NCI-H460 (cell line): ENCODE data around the gene CDY1B. TPM values are rescaled to one million over a fixed set of nuclear protein-coding genes. Genes with fewer than 3 reads are reported as not detected.
"Not testable (repeated sequence)": the region's sequence is repeated elsewhere in the genome, so short reads cannot be mapped to it uniquely, and the experiment has no call there.

ENCODE experiments used
- DNase-seq: peaks from one replicate; pipeline ENCODE4 v3.0.0-alpha.2; 2016; ENCODE audit warnings: low read depth; ENCODE audit errors: extremely low read depth
- polyA plus RNA-seq: library from polyadenylated mRNA; depleted of rRNA; stranded (reverse); fragments of >200 nt; gene quantifications from 2 replicates; pipeline ENCODE4 v1.2.3, GENCODE V29; 2014; cell fraction: nucleus; rRNA removed
- total RNA-seq: library from RNA; depleted of rRNA; stranded (reverse); fragments of >200 nt; shearing (Covaris generic); gene quantifications from 2 replicates; pipeline ENCODE4 v1.2.3, GENCODE V29; 2014; rRNA removed

The CDY1B gene
- total RNA-seq: not detected in 2 replicates
- polyA plus RNA-seq: not detected in 2 replicates

GRCh38 chrY:24047919-24048318 is at the start of gene CDY1B:
Gene CDY1B (minus strand): TSS chrY:24048019. CDS start chrY:24047688, 331 bp downstream.
- not testable (repeated sequence) for DNase-seq

GRCh38 chrY:24049525-24049924 is 1.7 kb upstream of the CDY1B start:
- not testable (repeated sequence) for DNase-seq

DNA sequence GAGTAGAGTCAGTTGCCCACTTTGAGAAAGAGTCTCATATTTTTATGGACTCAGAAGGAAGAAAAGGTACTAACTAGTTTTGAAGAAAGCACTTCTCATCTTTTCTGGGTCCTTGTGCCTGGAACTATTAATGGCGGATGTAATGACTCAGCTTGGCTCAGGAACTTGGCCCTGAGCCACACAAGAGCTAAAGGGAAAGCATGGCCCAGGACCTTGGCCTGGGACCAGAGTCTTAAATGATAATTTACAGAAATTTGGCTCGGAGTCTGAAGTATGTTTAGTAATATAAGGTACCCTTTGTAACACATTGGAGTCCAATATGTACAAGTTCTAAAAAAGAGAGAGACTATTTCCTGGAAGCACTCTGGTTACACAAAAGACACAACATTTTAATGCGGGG is 4.6 kb downstream of the CDY1B start:
- not testable (repeated sequence) for DNase-seq

GRCh38 chrY:24039008-24039718 is 8.7 kb downstream of the CDY1B start:
- DNase-seq: not testable (repeated sequence)

DNA sequence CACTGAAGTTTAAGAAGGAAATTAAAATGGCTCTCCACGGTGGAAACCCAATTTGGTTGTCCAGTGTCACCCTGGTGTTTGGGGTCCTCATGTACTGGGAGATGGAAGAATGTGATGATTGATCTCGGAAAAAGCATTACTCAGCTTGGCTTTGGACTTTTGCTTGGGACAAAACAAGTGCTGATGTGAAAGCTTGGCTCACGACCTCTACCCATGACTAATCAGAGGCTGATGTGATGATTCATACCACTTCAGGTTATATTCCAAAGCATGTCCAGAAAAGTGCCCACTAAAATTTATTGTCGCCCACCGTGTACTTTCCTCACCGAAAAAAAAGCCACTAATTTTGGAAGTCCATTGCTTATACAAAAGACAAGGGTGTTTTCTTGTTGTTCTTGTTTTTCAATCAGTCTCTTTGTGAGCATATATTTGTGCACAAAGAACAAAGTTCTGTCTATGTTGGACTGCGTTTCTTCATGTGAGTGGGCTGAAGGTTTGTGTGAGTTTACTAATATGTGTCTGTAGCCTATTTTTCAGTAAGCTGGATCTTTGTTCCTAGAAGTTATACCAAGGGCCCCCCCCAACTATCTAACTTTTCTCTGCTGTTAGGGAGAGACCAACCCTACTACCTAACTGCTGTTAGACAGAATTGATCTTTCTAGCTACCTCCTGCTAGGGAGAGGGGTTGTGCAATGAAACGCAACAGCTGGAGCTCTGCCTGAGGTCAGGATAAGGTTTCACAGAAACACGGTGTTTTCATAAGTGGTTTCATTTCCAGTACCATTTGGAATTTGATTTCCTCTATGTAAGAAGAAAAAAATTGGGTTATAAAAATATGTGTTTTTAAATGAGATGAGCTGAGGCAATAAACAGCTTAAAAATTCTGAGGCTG is 21.4 kb downstream of the CDY1B start:
- DNase-seq: not testable (repeated sequence)
